ES-I3 (cell line): ENCODE results near the gene SCLT1.

Experiments used
- H3K36me3 ChIP-seq: 2 replicates; pipeline ENCODE4 v1.6.1; 2013; ENCODE audit warnings: mild to moderate bottlenecking, low read length, control low read depth, moderate library complexity; ENCODE audit not compliant: insufficient read depth
- H3K4me1 ChIP-seq: 2 replicates; pipeline ENCODE4 v1.6.1; 2013; ENCODE audit warnings: mild to moderate bottlenecking, control low read depth, low read length; ENCODE audit not compliant: insufficient read depth
- H3K9ac ChIP-seq: 2 replicates; pipeline ENCODE4 v1.6.1; 2013; ENCODE audit warnings: low read depth, mild to moderate bottlenecking, low read length, moderate library complexity
- H3K9me3 ChIP-seq: 2 replicates; pipeline ENCODE4 v1.6.1; 2013; ENCODE audit warnings: mild to moderate bottlenecking, low read length, moderate library complexity; ENCODE audit not compliant: control insufficient read depth, insufficient read depth

Gene SCLT1

DNA sequence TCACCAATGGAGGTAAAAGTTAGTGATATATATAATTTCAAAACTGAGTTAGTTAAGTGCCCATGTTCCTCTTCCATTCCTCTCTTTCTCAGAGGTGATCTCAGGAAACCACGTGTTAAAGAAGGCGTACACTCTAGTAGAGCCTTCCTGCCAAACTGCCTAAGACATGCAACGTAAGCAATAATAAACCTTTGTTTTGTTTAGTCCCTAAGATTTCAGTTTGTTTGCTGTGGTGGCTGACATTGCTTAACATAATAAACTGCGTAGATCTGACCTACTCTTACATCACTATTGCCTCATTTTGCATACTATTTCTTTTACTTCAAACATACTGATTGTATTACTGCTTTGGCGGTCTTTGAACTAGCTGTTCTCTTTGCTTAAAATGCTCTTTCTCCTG, 184.6 kb downstream of the SCLT1 start:
- Histone ChIP-seq H3K36me3 (no peaks in the 10 kb centered on the region), H3K9ac (no peak overlapping the region), H3K4me1 (no peaks in the 10 kb centered on the region), H3K9me3 (no peaks in the 10 kb centered on the region)

DNA sequence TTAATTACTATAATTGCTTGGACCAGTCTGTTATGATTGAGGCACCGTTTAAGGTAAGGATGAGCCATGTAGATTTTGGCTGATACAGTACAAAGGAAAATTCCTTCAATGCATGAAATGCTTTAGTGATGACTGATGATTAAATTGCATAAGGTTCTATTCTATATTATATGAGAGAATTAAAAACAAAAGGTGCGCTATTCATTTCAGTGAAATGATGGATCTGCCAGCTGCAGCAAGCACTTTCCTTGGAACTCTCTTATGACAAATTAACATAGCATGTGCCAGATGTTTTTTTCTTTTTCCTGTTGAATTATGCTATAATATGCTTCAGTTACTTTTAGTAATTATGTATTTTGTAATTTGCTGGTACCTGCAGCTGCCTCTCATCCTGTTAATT, 185.4 kb downstream of the SCLT1 start:
- Histone ChIP-seq H3K4me1 (no peaks in the 10 kb centered on the region), H3K9me3 (no peaks in the 10 kb centered on the region), H3K9ac (no peak overlapping the region), H3K36me3 (no peaks in the 10 kb centered on the region)

GRCh38 chr4:128906581-128906980, 186.8 kb downstream of the SCLT1 start:
- H3K36me3 ChIP-seq: no peaks in the 10 kb centered on the region
- H3K9me3 ChIP-seq: no peaks in the 10 kb centered on the region
- H3K4me1 ChIP-seq: no peaks in the 10 kb centered on the region
- no peak overlapping the region for H3K9ac ChIP-seq

GRCh38 chr4:128904821-128905220, 188.5 kb downstream of the SCLT1 start:
- Histone ChIP-seq H3K36me3 (no peaks in the 10 kb centered on the region), H3K9ac (no peak overlapping the region), H3K9me3 (no peaks in the 10 kb centered on the region), H3K4me1 (no peaks in the 10 kb centered on the region)

- Histone ChIP-seq H3K4me1 (no peaks in the 10 kb centered on the region), H3K9me3 (no peaks in the 10 kb centered on the region), H3K9ac (no peak overlapping the region), H3K36me3 (no peaks in the 10 kb centered on the region)
These were observed 212.7 kb downstream of the SCLT1 start for GRCh38 chr4:128880662-128881061.

DNA sequence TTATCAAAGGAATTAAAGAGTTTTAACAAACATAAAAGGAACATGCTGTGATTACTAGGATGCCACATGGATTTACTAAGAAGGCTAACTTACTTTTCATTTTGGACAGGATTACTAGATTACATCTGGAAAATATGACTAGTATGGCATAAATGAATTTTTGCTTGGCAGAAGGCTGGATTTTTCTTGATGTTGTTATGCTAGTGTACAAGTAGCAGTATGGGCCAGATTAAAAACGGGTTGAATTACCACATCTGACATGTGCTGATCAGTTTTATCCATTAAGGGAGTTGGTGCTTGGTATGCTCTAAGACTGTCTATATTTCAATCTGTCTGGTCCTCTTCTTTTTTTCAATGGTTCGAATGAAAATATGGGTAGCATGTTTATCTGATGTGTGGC, 213.4 kb downstream of the SCLT1 start:
- Histone ChIP-seq H3K4me1 (no peaks in the 10 kb centered on the region), H3K9me3 (no peaks in the 10 kb centered on the region), H3K9ac (no peak overlapping the region), H3K36me3 (no peaks in the 10 kb centered on the region; the same call in 1 of the 2 replicates)

- Histone ChIP-seq H3K36me3 (no peaks in the 10 kb centered on the region; the same call in 1 of the 2 replicates), H3K9me3 (no peaks in the 10 kb centered on the region), H3K4me1 (no peaks in the 10 kb centered on the region), H3K9ac (no peak overlapping the region)
These were observed 214.1 kb downstream of the SCLT1 start for GRCh38 chr4:128879283-128879682.

GRCh38 chr4:128877934-128878333, 215.4 kb downstream of the SCLT1 start:
- H3K4me1 ChIP-seq: no peaks in the 10 kb centered on the region
- H3K36me3 ChIP-seq: no peaks in the 10 kb centered on the region; the same call in 1 of the 2 replicates
- no peaks in the 10 kb centered on the region for H3K9me3 ChIP-seq
- H3K9ac ChIP-seq: no peak overlapping the region

GRCh38 chr4:128876200-128876599, 217.1 kb downstream of the SCLT1 start:
- Histone ChIP-seq H3K4me1 (no peaks in the 10 kb centered on the region), H3K9me3 (no peaks in the 10 kb centered on the region), H3K36me3 (peaks cover 15% of the 10 kb centered on the region; the same call in 1 of the 2 replicates), H3K9ac (no peak overlapping the region)

- Histone ChIP-seq H3K9me3 (no peaks in the 10 kb centered on the region), H3K4me1 (no peaks in the 10 kb centered on the region), H3K36me3 (peaks cover 36% of the 10 kb centered on the region), H3K9ac (no peak overlapping the region)
These were observed 221.4 kb downstream of the SCLT1 start for GRCh38 chr4:128871948-128872347.

- peaks cover 50% of the 10 kb centered on the region for H3K36me3 ChIP-seq
- H3K4me1 ChIP-seq: no peaks in the 10 kb centered on the region; the same call in 1 of the 2 replicates
- H3K9me3 ChIP-seq: no peaks in the 10 kb centered on the region
- no peak overlapping the region for H3K9ac ChIP-seq
These were observed 223.4 kb downstream of the SCLT1 start for GRCh38 chr4:128869776-128870509.

DNA sequence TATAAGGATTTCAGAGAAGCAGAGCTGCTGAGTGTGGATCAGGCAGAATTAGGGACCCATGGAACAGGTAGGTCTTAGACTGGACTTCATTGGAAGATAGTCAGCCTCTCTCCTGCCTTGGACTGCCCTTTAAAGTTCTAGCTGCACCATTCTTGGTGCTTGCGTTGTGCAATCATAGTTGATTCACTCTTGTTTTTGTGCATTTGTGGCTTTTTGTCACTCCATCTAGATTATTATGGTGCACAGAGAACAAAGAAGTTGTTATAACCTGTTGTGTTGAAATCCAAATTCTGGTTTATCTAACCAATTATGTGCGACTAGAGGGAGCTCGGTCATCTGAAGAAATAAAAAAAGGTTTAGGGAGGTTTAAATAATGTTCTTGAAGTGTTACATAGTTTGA, 224.6 kb downstream of the SCLT1 start:
- peaks cover 61% of the 10 kb centered on the region for H3K36me3 ChIP-seq

GRCh38 chr4:128866691-128867090, 226.6 kb downstream of the SCLT1 start:
- Histone ChIP-seq H3K9me3 (no peaks in the 10 kb centered on the region), H3K36me3 (peaks cover 59% of the 10 kb centered on the region), H3K4me1 (no peaks in the 10 kb centered on the region; the same call in none of the 2 replicates), H3K9ac (no peak overlapping the region)

More for the DNA sequence above, 224.6 kb downstream of the SCLT1 start:
- Histone ChIP-seq H3K9ac (no peak overlapping the region), H3K4me1 (no peaks in the 10 kb centered on the region; the same call in 1 of the 2 replicates), H3K9me3 (no peaks in the 10 kb centered on the region)

DNA sequence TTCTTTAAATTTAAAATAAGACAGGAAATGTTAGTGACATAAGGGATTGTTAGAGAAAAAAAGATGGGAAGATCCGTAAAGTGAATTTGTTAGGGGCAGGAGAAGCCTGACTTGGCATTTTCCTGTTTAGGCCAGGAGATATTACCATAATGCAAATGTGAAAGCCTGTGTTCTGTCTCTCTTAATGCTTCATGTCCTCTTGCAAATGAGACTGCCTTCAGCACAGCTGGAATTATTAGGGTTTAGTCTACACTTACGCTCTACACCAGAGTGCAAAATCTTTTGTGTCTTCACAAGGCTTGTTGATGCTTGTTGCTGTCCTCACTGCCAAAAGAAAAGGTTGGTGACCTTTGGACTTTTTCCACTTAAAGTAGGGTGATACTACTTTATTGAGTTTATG, 227.1 kb downstream of the SCLT1 start:
- H3K36me3 ChIP-seq: peaks cover 57% of the 10 kb centered on the region
- no peak overlapping the region for H3K9ac ChIP-seq
- H3K9me3 ChIP-seq: no peaks in the 10 kb centered on the region
- H3K4me1 ChIP-seq: no peaks in the 10 kb centered on the region; the same call in none of the 2 replicates

DNA sequence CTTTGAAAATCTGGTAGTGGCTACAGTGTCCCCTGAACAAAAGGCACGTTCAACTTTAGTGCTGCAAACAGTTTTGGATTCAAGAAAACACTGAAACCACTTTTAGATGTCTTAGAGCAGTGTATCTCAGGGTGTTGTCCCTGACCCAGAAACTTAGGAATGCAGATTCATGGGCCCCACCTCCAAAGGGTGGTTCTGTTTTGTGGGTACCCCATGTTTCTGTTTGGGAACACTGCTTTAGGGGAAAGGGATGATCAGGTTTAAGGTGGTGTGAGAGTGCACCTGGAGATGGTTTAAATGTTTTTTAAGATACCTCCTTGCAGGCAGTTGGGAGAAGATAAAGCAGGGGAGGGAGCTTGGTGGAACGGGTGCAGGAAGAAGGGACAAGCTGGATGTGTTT, 228.2 kb downstream of the SCLT1 start:
- Histone ChIP-seq H3K36me3 (peaks cover 60% of the 10 kb centered on the region), H3K4me1 (no peaks in the 10 kb centered on the region; the same call in none of the 2 replicates), H3K9me3 (no peaks in the 10 kb centered on the region), H3K9ac (no peak overlapping the region)
